ENCODE measurements around the gene OBSCN. TPM values are rescaled to one million over a fixed set of nuclear protein-coding genes. Genes with fewer than 3 reads are reported as not detected.
"Not testable (repeated sequence)": the region's sequence is repeated elsewhere in the genome, so short reads cannot be mapped to it uniquely, and the experiment has no call there.

The OBSCN gene
- polyA plus RNA-seq, 3 donors, result 32.0 to 53.4 (median 48.5) TPM

- no peak for DNase-seq
Observed at GRCh38 chr1:228259368-228259894, 51.6 kb downstream of the OBSCN start.

GRCh38 chr1:228259951-228260350, 52.1 kb downstream of the OBSCN start:
- no peak for DNase-seq

- no peak for DNase-seq
Observed at GRCh38 chr1:228261706-228262105, 53.9 kb downstream of the OBSCN start.

GRCh38 chr1:228262475-228262874, 54.6 kb downstream of the OBSCN start:
- DNase-seq, result no peak

GRCh38 chr1:228263636-228264035, 55.8 kb downstream of the OBSCN start:
- DNase-seq, result no peak

GRCh38 chr1:228264090-228264829, 56.4 kb downstream of the OBSCN start:
- DNase-seq, result no peak

GRCh38 chr1:228265167-228265566, 57.3 kb downstream of the OBSCN start:
- DNase-seq, result no peak

- DNase-seq, result no peak
Observed at GRCh38 chr1:228267962-228268880, 60.4 kb downstream of the OBSCN start.

GRCh38 chr1:228268881-228269265, 61.0 kb downstream of the OBSCN start:
- no peak for DNase-seq

- DNase-seq, result not testable (repeated sequence)
Observed at GRCh38 chr1:228269431-228269830, 61.6 kb downstream of the OBSCN start.

- DNase-seq, result no peak
Observed at GRCh38 chr1:228270032-228270431, 62.2 kb downstream of the OBSCN start.

GRCh38 chr1:228271701-228272251, 63.9 kb downstream of the OBSCN start:
- no peak for DNase-seq

GRCh38 chr1:228272331-228272791, 64.5 kb downstream of the OBSCN start:
- no peak for DNase-seq

GRCh38 chr1:228272831-228273571, 65.2 kb downstream of the OBSCN start:
- no peak for DNase-seq

- DNase-seq, result no peak
Observed at GRCh38 chr1:228273720-228274451, 66.0 kb downstream of the OBSCN start.

GRCh38 chr1:228274452-228275178, 66.8 kb downstream of the OBSCN start:
- no peak for DNase-seq

- DNase-seq, result no peak
Observed at GRCh38 chr1:228275179-228275429, 67.3 kb downstream of the OBSCN start.

GRCh38 chr1:228275430-228276173, 67.8 kb downstream of the OBSCN start:
- peak; percentile 87 for DNase-seq

- DNase-seq, result peak; percentile 19
Observed at GRCh38 chr1:228276174-228276831, 68.5 kb downstream of the OBSCN start.

All from renal pelvis (tissue), 4 donors.